K562 (cell line): ENCODE results near the gene GLYAT. TPM values are rescaled to one million over a fixed set of nuclear protein-coding genes. Genes with fewer than 3 reads are reported as not detected.

Experiments used
- CAMTA2 ChIP-seq: fragments of 250-450 bp; sonication (Bioruptor Pico); conservative IDR thresholded peaks from 2 replicates; pipeline ENCODE4 v1.5.1; 2022
- EWSR1 ChIP-seq: fragments of 450-650 bp; IDR thresholded peaks from 2 replicates; pipeline ENCODE4 v1.6.1; 2018; ENCODE audit warnings: borderline replicate concordance, mild to moderate bottlenecking, low read depth, moderate library complexity; ENCODE audit not compliant: partially characterized antibody
- HOMEZ ChIP-seq: fragments of 250-450 bp; sonication (Bioruptor Pico); IDR thresholded peaks from 2 replicates; pipeline ENCODE4 v1.4.0; 2020; ENCODE audit warnings: mild to moderate bottlenecking, moderate library complexity
- KAT2B ChIP-seq: IDR thresholded peaks from one replicate; pipeline ENCODE4 v1.6.1; 2012; ENCODE audit warnings: low read depth, mild to moderate bottlenecking, control low read depth, inconsistent platforms, low read length, moderate library complexity
- KAT7 ChIP-seq: sonication (generic); formaldehyde crosslinking; IDR thresholded peaks from 2 replicates; pipeline ENCODE4 v1.8.0; 2022; ENCODE audit warnings: missing genetic modification reagents, mild to moderate bottlenecking, borderline replicate concordance
- MAFF ChIP-seq: IDR thresholded peaks from 2 replicates; pipeline ENCODE4 v1.6.1; 2012; ENCODE audit warnings: low read length, improper control_type of control experiment
- NCOA1 ChIP-seq: fragments of 450-650 bp; IDR thresholded peaks from 2 replicates; pipeline ENCODE4 v1.6.1; 2016; ENCODE audit warnings: low read depth
- SIN3A ChIP-seq, 2 experiments: fragments of 150-350 bp in 1 of 2; IDR thresholded peaks; 2 replicates each; pipeline ENCODE4 v1.6.1; 2011 to 2016; ENCODE audit warnings: borderline replicate concordance in 2 of 2, low read depth in 2 of 2, low read length in 2 of 2, mild to moderate bottlenecking in 2 of 2, moderate library complexity in 2 of 2; ENCODE audit not compliant: control insufficient read depth in 1 of 2
- SMC3 ChIP-seq: conservative IDR thresholded peaks from 2 replicates; pipeline ENCODE4 v1.6.1; 2011; ENCODE audit warnings: low read depth, low read length, improper control_type of control experiment; ENCODE audit not compliant: insufficient read depth
- TAF1 ChIP-seq: IDR thresholded peaks from 2 replicates; pipeline ENCODE4 v1.6.1; 2011; ENCODE audit warnings: mild to moderate bottlenecking, low read length, moderate library complexity; ENCODE audit not compliant: insufficient read depth, control insufficient read depth, severe bottlenecking; ENCODE audit errors: extremely low read depth
- TGIF2 ChIP-seq: sonication (generic); formaldehyde crosslinking; IDR thresholded peaks from 2 replicates; pipeline ENCODE4 v1.8.1; 2022; ENCODE audit warnings: mild to moderate bottlenecking, missing genetic modification reagents, moderate library complexity
- XRCC3 ChIP-seq: fragments of 450-650 bp; IDR thresholded peaks from 2 replicates; pipeline ENCODE4 v1.6.1; 2017; ENCODE audit warnings: mild to moderate bottlenecking, moderate library complexity
- ZFX ChIP-seq: sonication (generic); formaldehyde crosslinking; IDR thresholded peaks from 2 replicates; pipeline ENCODE4 v1.8.0; 2022; ENCODE audit warnings: mild to moderate bottlenecking, missing genetic modification reagents, moderate library complexity
- ZKSCAN1 ChIP-seq: fragments of 150-350 bp; IDR thresholded peaks from 2 replicates; pipeline ENCODE4 v1.6.1; 2016; ENCODE audit warnings: low read depth, low read length
- ZNF124 ChIP-seq: sonication (generic); formaldehyde crosslinking; IDR thresholded peaks from 2 replicates; pipeline ENCODE4 v1.8.1; 2022; ENCODE audit warnings: missing genetic modification reagents
- ZNF175 ChIP-seq: fragments of 200-800 bp; sonication (Bioruptor generic); IDR thresholded peaks from 2 replicates; pipeline ENCODE4 v1.6.1; 2016; ENCODE audit warnings: low read depth, mild to moderate bottlenecking, missing genetic modification characterization, missing compliant biosample characterization
- ZNF408 ChIP-seq: fragments of 250-450 bp; sonication (Bioruptor Pico); IDR thresholded peaks from 2 replicates; pipeline ENCODE4 v1.4.0; 2020; ENCODE audit warnings: low read depth, mild to moderate bottlenecking, moderate library complexity
- ZNF644 ChIP-seq: fragments of 200-800 bp; sonication (Bioruptor generic); IDR thresholded peaks from 2 replicates; pipeline ENCODE4 v1.6.1; 2016; ENCODE audit warnings: low read depth, missing genetic modification characterization, missing compliant biosample characterization
- ZNF696 ChIP-seq: fragments of 250-450 bp; sonication (Bioruptor Pico); conservative IDR thresholded peaks from 2 replicates; pipeline ENCODE4 v1.4.0; 2020; ENCODE audit warnings: mild to moderate bottlenecking, moderate library complexity
- polyA plus RNA-seq, 8 experiments: library from polyadenylated mRNA; depleted of rRNA in 4 of 8; stranded (reverse) in 5 of 8; unstranded in 3 of 8; fragments of >200 nt; fragmentation: Nextera tagmentation in 2 of 8; fragmentation: Illumina TruSeq in 1 of 8; extraction: Ambion mirVana in 2 of 8; extraction: Trizol in 1 of 8; gene quantifications; 2 replicates each; pipeline versions ENCODE4 v1.2.1 to v1.2.3, GENCODE V29; 2011 to 2014; ENCODE audit warnings: inconsistent platforms in 1 of 8, missing spikeins in 1 of 8
- total RNA-seq, 7 experiments: library from RNA; depleted of rRNA in 6 of 7; stranded (reverse); fragments of >200 nt in 6 of 7; fragmentation: Illumina TruSeq in 2 of 7; extraction: Trizol in 2 of 7; gene quantifications; 2 replicates each; pipeline versions ENCODE4 v1.2.1 to v1.2.3, GENCODE V29; 2011 to 2021; ENCODE audit warnings: low replicate concordance in 1 of 7
- TF ChIP-seq, protein P1 (sequence below): IDR thresholded peaks from 3 replicates; pipeline ENCODE4 v1.6.1; 2011; ENCODE audit warnings: borderline replicate concordance, mild to moderate bottlenecking, moderate library complexity; ENCODE audit not compliant: insufficient read length; ENCODE audit errors: extremely low read depth

The GLYAT gene
- total and polyA plus RNA-seq, 9 of the 15 experiments (the other 6 are each of a cell fraction or from before 2014, with no cell fraction given), result not detected

DNA sequence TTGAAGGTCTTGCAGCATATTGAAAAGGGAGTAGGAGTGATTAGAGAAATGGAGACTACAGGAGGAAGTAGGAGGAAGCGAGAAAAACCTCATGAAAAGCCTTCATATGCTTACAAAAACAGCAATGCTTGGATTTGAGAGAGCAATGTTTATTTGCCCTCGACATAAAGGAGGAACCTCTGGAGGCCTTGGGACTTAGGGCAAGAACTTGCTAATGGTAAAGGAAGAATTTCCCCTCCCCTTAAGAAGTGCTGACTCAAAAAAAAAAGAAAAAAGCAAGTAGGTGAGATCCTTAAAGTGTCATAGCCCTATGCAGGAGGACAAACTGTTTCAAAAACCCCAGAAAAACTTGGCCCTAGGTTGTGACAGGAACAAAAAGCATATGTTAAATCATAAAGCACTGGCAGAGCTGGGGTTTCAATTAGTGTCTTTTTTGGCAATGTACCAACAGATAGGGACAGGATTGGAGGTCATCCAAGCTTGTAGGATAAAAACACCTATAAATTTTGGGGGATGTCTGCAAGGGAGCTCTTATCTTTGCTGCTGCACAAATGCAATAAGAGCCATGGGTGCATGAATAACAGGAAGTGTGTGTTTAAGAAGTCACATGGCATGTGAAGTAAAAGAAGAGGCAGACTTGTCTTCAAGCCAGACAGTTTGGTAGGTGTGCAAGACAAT, 4.9 kb downstream of the GLYAT start (continued):
- TF ChIP-seq SIN3A (IDR thresholded peaks at IDR 0.05; ENCODE audit: borderline replicate concordance in 2 of 2, control insufficient read depth in 1 of 2, low read depth in 2 of 2, low read length in 2 of 2) (no peak), ZNF175 (CRISPR knock-in tag) (no peak), CAMTA2 (no peak), MAFF (peak; percentile 44; the same call in 1 of the 2 replicates), ZFX (CRISPR knock-in tag) (no peak), ZNF408 (CRISPR knock-in tag) (no peak), ZNF644 (tag) (no peak), EWSR1 (no peak), KAT2B (no peak), KAT7 (no peak), ZKSCAN1 (no peak), TGIF2 (CRISPR knock-in tag) (no peak), XRCC3 (no peak), HOMEZ (CRISPR knock-in tag) (no peak), ZNF124 (CRISPR knock-in tag) (no peak), SMC3 (no peak), ZNF696 (no peak), NCOA1 (0 out of 2 replicates have a peak, but pooled peaks have one; percentile 15), TAF1 (no peak)
- TF ChIP-seq, protein P1, sequence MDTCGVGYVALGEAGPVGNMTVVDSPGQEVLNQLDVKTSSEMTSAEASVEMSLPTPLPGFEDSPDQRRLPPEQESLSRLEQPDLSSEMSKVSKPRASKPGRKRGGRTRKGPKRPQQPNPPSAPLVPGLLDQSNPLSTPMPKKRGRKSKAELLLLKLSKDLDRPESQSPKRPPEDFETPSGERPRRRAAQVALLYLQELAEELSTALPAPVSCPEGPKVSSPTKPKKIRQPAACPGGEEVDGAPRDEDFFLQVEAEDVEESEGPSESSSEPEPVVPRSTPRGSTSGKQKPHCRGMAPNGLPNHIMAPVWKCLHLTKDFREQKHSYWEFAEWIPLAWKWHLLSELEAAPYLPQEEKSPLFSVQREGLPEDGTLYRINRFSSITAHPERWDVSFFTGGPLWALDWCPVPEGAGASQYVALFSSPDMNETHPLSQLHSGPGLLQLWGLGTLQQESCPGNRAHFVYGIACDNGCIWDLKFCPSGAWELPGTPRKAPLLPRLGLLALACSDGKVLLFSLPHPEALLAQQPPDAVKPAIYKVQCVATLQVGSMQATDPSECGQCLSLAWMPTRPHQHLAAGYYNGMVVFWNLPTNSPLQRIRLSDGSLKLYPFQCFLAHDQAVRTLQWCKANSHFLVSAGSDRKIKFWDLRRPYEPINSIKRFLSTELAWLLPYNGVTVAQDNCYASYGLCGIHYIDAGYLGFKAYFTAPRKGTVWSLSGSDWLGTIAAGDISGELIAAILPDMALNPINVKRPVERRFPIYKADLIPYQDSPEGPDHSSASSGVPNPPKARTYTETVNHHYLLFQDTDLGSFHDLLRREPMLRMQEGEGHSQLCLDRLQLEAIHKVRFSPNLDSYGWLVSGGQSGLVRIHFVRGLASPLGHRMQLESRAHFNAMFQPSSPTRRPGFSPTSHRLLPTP, result no peak
